HG03108 (cell line): ENCODE data around the gene RALA.
"Not testable (repeated sequence)": the region's sequence is repeated elsewhere in the genome, so short reads cannot be mapped to it uniquely, and the experiment has no call there.

Experiments
- ATAC-seq: cut with Tn5 transposase; IDR thresholded peaks from one replicate; pipeline ENCODE4 v1.9.1; 2021; ENCODE audit warnings: moderate library complexity; ENCODE audit not compliant: unreplicated experiment

The RALA gene

DNA sequence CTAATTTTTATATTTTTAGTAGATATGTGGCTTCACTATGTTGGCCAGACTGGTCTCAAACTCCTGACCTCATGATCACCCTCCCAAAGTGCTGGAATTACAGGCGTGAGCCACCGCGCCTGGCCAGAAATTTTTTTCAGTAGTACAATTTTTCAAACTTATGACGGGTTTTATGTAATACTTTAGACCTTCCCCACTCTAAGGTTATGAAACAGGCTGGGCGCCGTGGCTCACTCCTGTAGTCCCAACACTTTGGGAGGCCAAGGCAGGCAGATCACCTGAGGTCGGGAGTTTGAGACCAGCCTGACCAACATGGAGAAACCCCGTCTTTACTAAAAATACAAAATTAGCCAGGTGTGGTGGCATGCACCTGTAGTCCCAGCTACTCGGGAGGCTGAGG lies 56.5 kb downstream of the RALA start:
- ATAC-seq, result not testable (repeated sequence)

DNA sequence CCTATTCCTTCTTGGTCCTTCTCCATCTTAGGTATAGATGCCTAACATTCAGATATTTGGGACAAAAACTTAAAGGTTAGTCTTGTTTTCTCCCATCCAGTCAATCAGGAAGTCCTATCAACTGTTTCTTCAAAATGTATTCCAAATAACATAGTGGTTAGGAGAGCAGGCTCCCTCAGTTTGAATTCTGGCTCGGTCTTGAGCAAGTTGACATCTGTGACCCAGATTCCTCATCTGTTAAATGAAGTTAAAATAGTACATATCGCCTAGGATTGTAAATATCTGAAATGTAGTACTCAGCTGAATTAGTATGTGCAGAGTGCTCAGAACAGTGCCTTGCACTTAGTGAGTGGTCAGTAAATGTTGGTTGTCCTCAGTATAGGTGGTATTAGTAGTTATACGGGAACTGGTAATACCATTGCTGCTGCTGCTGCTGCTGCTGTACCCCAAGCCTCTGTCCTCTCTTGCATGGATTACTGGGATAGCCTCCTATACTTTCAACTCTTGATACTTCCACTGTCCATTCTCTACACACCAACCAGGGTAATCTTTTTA lies 58.6 kb downstream of the RALA start:
- ATAC-seq, result no peak

DNA sequence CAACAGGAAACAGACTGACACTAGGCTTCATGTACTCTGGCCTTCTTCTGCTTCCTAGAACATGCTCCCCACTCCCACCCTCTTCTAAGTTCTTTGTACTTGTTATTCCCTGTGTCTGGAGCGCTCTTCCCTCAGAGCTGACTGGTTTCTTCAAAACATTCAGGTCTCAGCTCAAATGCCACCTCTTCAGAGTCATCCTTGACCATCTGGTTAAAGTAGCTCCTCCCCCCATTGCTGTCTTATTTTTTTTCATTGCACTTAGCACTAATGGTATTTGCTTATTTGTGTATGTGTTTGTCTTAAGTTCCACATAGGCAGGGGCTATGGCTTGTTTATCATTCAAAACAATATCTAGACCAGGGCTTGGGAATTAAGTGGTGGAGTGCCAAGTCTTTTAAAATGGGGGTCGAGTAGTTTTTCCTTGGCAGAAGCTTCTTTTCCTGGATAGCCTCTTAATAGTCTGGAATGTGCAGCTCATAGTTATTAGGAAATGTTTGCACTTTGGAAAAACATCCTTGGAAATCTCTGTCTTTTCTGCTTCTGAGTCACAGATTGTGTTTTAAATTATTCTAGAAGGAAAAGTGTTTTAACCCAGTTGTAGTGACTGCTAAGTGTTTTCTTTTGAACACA lies 60.0 kb downstream of the RALA start:
- ATAC-seq, result no peak

DNA sequence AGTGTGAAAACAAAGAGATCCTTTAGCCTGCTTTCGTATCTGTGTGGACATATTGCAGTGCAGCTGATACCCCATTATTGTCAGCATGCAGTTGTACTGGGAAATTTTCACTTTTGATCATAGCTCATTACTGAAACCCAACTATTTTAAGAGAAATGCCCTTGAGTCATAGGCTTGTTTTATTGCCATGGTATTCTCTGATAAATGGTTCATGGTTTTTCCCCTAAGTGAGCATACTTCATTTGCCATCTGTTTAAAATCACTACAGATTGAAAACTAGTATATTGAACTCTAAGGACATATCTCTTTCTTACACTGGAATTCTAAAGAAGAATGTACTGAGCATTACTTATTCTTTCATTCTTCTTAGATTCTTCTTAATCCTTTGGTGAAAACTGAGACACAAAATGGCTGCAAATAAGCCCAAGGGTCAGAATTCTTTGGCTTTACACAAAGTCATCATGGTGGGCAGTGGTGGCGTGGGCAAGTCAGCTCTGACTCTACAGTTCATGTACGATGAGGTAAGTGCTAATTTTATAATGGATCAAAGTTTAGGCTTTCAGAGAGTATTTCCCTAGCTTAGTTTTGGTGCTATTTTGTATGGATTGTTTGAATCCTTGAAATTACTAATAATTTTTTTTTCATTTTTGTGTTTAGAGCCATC lies 63.0 kb downstream of the RALA start:
- peak; percentile 81 for ATAC-seq

DNA sequence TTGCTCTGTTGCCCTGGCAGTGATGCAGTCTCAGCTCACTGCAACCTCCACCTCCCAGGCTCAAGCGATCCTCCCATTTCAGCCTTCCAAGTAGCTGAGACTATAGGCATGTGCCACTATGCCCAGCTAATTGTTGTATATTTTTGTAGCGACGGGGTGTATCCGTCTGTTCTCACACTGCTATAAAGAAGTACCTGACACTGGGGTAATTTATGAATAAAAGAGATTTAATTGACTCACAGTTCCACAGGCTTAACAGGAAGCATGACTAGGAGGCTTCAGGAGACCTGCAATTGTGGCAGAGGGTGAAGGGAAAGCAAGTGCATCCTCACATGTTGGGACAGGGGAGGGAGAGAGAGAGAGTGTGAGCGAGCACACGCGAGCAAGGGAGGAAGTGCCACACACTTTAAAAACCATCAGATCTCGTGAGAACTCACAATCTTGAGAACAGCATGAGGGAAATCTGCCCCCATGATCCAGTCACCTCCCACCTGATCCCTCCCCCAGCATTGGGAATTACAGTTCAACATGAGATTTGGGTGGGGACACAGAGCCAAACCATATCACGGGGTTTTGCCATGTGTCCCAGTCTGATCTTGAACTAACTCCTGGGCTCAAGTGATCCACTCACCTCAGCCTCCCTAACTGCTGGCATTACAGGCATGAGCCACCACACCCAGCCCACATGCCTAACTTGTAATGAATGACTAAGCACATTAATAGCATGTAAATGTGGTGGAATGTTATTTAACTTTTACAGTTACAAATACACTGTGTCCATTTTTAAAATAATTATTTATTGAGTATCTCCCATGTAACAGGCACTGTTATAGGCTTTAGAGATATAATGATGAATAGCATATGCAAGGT lies 65.5 kb downstream of the RALA start:
- ATAC-seq, result no peak

DNA sequence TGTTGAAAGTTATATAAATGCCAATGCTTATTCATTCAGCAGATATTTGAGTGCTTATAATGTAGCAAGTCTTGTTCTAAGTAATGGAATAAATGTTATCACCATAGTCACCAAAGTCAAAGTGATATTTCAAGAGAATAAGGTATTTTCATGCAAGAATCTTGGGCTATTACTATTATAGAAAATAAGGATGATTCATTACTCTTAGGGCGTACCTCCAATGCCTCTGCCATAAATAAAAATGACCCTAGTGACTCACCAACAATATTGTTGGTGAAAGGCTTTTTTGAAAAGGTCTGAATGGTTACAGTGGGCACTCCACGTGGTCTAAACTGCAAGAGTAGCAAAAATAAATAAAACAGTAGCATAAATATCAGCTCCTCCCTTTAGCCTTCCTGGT lies 68.4 kb downstream of the RALA start:
- no peak for ATAC-seq

DNA sequence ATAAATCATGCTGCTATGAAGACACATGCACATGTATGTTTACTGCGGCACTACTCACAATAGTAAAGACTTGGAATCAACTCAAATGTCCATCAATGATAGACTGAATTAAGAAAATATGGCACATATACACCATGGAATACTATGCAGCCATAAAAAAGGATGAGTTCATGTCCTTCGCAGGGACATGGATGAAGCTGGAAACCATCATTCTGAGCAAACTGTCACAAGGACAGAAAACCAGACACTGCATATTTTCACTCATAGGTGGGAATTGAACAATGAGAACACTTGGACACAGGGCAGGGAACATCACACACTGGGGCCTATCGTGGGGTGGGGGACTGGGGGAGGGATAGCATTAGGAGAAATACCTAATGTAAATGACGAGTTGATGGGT lies 69.7 kb downstream of the RALA start:
- ATAC-seq, result not testable (repeated sequence)

DNA sequence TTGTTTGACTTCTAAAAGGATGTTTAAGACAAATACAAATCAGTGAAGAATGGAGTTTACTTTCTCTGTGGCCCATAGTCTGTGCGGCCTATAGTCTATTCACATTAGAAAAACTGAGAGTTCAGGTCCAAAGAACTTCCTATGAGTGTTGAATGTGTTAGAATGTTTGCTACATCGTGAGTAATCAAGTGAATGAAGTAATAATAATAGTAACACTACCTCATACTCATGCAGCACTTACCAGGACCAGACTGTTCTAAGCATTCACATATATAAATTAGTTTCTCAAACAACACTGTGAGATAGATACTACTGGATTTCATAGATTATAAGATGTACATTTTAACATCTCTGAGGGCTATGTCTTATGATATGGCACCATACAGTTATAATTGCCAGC lies 70.4 kb downstream of the RALA start:
- no peak for ATAC-seq

DNA sequence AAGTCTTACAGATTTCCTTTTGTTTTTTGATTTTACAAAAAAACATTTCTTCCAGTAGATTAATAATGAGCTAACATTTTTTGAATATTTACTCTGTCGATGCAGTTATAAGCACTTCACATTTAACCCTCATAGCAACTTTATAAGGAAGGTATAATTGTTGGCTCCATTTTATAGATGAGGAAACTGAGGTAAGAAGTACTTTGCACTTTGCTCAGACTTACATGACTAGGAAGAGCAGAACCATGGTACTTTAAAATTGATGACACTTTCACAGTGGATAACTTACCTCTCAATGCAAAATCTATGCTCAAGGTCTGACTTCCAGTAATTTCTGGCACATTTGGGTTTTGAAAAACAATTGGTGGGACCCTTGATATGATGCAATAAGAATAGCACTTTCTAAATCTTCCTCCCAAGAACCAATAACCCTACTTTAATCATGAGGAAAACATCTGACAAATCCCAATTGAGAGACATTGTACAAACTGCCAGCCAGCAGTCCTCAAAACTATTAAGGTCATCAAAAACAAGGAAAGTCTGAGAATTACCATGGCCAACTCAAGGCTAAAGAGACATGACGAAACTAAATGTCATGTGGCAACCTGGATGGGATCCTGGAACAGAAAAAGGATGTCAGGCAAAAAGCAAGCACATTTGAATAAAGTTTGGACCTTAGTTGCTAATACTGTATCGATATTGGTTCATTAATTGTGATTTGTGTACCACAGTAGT lies 72.6 kb downstream of the RALA start:
- ATAC-seq, result no peak

DNA sequence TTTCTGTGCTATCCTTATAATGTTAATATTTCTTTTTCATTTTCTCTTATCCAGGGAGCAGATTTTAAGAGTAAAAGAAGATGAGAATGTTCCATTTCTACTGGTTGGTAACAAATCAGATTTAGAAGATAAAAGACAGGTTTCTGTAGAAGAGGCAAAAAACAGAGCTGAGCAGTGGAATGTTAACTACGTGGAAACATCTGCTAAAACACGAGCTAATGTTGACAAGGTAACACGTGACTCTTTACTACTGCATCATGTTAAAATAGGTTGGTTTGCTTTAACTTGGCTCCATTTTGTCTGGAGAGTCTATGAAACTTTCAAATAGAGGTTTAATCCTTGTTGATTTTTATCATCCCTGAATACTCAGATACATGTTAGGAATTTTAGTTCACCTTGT lies 73.3 kb downstream of the RALA start:
- no peak for ATAC-seq

DNA sequence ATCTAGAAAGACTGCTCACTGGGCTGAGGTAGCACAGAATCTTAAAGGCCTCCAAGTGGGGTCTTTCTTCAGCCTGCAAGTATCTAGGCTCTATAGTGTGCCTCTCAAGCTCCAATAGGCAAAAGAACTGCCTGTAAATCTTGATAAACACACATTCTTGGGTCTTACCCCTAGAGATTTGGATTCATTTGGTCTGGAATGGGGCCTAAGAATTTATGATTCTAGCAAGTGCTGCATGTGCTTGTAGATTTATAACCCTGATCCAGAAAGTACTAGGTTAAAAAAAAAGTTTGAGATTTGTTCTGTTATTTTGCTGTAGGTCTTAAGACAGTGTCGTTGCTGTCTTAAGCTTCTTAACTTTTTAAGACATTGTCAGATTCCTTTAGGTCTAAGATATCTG lies 74.1 kb downstream of the RALA start:
- no peak for ATAC-seq

DNA sequence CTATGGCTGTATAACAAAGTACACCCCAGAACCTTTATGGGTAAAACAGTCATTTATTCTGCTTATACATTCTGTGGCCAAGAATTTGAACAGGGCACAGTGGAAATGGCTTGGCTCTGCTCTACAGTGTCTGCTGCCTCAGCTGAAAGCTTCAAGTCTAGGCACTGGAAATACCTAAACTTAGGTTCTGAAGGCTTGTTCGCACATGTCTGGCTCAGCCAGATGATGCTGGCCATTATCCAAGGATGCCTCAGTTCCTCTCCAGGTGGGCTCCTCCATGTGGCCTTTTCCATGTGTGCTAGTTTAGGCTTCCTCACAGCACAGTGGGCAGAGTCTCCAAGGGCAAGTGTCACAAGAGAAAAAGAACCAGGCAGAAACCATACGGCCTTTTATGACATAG lies 76.8 kb downstream of the RALA start:
- no peak for ATAC-seq

DNA sequence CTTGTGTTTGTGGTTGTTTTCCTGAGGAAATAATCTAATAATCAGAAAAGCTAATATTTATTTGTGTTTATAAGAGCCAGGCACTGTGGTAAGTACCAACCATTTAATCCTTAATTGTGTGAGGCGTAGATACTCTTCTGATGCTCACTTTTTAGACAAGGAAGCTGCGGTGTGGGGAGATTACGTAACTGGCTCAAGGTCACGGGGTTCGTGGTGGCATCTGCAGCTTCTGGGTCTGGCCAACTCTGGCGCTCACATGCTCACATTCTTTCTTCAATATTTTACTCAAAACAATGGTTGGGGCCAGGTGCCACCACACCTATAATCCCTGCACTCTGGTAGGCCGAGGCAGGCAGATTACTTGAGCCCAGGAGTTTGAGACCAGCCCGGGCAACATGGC lies 77.6 kb downstream of the RALA start:
- no peak for ATAC-seq

DNA sequence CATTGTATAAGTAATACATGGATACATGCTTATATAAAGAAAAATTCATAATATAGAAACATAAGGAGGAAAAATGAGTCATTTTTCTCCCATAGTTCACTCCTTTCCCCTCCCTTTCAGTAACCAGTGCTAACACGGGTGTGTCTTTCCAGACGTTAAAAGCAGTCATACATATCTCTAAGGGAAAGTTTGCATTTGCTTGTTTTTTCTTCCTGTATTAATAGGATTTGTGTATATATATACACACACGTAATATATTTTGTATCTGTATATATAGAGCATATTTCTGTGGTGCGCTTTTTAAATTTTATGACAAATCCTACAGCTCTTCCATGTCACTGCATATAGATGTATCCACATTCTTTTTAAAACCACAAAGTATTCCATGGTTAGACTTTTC lies 78.8 kb downstream of the RALA start:
- no peak for ATAC-seq

DNA sequence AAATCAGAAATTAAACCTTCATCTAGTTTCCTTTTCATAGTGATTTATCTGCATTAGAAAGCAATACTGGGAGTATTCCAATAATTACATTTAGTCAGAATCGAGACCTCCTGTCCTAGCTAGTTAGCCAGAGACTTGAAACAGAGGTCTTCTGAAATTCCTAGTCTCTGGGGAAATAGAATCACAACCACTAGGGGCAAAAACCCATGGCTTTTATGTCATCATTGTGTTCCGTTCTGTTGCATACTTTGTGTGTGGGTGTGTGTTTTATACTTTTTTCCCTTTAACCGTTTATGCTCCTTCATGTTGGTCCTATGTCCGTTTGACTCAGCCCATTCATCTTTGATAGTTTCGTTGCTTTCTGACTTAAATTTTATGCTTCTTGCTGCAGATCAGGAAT lies 79.8 kb downstream of the RALA start:
- no peak for ATAC-seq

DNA sequence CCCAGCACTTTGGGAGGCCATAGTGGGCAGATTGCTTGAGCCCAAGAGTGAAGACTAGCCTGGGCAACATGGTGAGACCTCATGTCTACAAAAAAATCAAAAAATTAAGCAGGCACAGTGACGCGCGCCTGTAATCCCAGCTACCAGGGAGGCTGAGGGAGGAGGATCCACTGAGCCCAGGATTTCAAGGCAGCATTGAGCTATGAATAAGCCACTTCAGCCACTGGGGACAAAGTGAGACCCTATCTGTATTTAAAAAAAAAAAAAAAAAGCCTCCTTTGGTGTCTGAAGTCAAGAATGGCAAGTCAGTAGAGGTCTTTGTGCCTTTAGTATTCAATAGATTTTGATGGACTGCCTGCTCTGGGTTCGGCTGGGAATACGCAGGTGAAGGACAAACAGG lies 85.7 kb downstream of the RALA start:
- no peak for ATAC-seq

DNA sequence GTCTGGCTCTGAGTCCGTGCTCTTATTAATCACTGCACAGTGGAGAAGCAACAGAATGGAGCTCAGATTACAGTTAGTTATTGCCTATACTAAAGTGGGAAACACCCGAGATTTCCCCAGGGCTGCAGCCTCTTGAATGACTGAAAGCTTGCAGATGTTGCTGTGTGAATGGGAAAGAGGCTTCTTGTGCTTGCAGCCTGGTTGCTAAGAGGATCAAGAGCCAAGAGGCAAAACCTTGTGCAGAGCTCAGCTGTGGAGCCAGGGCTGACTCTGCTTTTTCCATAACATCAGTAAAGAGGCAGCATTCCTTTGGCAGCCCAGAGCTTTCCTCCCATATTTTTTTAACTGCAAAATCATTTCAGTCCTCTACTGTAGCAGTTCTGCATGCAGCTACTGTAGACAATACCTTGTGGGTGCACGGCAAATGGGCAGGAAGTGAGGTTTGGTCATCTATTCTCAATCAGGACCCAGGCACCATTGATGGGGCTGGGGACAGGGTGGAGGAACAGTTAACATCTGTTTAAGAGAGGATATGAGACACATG lies 86.5 kb downstream of the RALA start:
- ATAC-seq, result no peak

DNA sequence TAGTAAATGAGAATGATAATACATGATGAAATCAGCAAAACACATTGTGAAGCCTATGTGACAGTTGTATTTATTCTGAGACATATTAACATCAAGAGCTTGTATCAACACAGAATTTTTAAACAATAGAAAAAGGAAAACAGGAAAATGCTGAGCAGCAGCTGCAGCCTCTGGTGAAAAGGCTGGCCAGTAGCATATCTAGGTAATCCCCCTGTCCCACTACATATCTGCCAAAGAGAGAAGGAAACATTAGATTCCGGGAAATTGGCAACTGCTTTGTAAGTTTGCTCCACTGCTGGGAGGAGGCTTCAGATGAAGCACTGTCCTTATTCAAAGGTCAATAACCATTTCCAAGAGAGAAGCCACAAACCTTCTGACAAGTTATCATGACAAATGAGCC lies 89.4 kb downstream of the RALA start:
- no peak for ATAC-seq

DNA sequence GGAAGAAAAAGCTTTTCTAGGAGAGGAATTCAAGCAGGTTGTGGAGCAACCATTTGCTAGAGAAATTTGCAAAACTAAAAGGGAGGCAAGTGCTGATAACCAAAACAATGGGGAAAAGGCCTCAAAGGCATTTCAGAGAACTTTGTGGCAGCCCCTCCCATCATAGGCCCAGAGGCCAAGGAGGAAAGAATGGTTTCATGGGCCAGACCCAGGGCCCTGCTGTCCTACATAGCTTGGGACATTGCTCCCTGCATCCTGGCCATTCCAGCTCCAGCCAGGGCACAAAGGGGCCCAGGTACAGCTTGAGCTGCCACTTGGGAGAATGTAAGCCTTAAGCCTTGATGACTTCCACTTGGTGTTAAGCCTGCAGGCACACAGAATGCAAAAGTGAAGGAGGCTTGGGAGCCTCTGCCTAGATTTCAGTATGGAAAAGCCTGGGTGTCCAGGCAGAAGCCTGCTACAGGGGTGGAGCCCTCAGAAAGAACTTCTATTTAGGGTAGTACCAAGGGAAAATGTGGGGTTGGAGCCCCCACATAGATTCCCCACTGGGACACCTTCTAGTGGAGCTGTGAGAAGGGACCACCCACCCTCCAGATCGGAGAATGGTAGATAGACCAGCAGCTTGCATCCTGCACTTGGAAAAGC lies 91.2 kb downstream of the RALA start:
- ATAC-seq, result no peak

DNA sequence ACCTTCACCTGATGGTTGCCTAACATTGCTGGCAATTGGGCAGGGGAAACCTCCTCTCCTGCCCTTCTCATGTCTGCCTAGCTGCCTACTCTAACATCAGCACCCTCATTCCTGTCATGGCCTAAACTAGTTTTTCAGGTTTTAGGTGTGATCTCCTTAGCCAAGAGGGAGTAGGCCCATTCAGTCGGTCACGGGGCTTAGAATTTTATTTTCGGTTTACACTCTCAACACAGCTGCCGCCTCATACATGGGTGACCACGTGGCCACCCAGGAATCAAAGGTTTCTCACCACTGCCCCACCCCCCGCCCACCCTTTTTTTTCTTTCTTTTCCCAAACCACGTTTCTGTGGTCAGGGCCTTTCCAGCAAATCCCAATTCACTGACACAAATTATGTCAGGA lies 97.2 kb downstream of the RALA start:
- no peak for ATAC-seq
